ENCODE results near the gene CTAGE4.
"Not testable (repeated sequence)": the region's sequence is repeated elsewhere in the genome, so short reads cannot be mapped to it uniquely, and the experiment has no call there.

- TF ChIP-seq CTCF (IDR thresholded peaks at IDR 0.05 in 8 of 11, conservative IDR thresholded peaks at IDR 0.05 in 3 of 11); POLR2AphosphoS5 (IDR thresholded peaks at IDR 0.05); POLR2A (IDR thresholded peaks at IDR 0.05): not testable (repeated sequence)
Observed at GRCh38 chr7:144219149-144219548, 35.9 kb downstream of the CTAGE4 start.
